Measurements from ENCODE around the gene NFASC.

NFASC gene

DNA sequence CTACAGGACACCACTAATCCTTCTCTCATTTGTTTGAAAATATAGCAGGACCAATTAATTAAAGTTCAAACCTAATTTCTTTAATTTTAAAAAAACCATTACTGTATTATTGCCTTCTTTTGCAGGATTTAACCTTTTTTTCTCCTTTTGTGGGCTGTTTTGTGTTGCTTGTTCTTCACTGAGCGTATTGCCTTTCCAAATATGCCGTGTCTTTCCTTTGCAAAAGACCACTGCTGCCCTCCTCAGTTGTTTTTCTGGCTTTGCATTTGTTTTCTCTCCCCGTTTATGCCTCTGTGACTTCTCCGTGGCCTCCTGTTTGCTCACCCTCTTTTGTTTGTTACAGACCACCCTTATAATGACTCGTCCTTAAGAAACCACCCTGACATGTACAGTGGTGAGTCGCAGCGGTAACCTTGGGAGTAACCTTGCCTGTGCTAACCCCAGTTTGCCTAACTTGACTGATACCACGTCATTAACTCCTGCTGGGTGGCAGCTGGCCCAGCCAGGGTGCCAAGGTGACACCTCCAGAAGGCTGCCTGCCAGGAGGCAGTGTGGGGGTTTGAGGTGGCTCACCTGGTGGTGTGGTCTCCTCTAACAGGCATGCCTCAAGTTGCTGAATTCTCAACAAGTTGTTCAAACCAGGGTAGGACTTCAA lies 91.2 kb downstream of the NFASC start:
- in situ Hi-C loops (cut with MboI; ENCODE audit: low pct_unique_long_range_greater_than_20kb, low sequenced_read_pairs, unreplicated experiment) = no loop called here
- no peak for DNase-seq (ENCODE audit: low spot score)
- no peak for TF ChIP-seq CTCF (IDR thresholded peaks at IDR 0.05; ENCODE audit: extremely low read depth, insufficient read depth, missing control alignments)

DNA sequence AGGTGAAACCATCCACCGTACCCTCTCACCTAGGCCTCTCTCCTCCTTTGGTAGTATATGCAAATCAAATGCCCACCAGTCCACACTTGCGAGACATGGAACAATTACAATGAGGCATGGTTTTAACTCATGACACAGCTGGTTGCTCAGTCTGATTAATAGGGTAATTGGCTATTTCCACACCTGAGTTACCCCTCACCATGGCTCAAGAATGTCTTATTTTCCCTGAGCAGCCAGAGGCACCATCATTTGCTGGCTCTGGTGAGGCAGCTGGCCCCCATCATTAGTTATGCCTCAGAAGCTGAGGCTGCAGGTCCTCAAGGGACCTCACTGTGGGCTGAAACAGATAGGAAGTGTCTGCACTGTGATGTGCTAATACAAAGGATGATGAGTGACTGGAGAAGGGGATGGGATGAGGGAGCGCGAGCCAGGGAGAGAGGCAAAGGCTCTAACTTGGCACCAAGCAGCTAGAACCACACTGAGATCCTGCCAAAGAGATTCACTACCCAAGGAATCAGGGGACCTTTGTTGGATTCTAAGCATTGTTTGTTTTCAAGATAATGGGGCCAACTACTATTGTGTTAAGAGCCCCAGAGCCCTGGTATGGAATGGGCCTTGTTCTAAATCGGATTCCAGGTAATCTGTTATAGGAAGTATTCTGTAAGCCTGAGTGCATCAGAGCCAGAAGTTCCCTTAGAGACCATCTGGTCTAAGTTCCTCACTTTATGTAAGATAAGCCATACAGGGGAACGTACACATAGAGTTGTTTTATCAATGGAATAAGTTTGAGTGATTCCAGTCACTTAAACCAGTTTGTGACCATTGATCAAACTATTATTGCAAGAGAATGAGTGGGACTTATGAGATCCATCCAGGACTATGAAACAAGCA lies 92.3 kb downstream of the NFASC start:
- peak; percentile 29 for DNase-seq (ENCODE audit: low spot score)
- in situ Hi-C loops (cut with MboI; ENCODE audit: low pct_unique_long_range_greater_than_20kb, low sequenced_read_pairs, unreplicated experiment) = no loop called here
- no peak for TF ChIP-seq CTCF (IDR thresholded peaks at IDR 0.05; ENCODE audit: extremely low read depth, insufficient read depth, missing control alignments)

- no peak for TF ChIP-seq CTCF (IDR thresholded peaks at IDR 0.05; ENCODE audit: extremely low read depth, insufficient read depth, missing control alignments)
- DNase-seq (ENCODE audit: low spot score) = no peak
- in situ Hi-C loops (cut with MboI; ENCODE audit: low pct_unique_long_range_greater_than_20kb, low sequenced_read_pairs, unreplicated experiment) = no loop called here
Measured at GRCh38 chr1:204967451-204967850, 96.8 kb downstream of the NFASC start.

DNA sequence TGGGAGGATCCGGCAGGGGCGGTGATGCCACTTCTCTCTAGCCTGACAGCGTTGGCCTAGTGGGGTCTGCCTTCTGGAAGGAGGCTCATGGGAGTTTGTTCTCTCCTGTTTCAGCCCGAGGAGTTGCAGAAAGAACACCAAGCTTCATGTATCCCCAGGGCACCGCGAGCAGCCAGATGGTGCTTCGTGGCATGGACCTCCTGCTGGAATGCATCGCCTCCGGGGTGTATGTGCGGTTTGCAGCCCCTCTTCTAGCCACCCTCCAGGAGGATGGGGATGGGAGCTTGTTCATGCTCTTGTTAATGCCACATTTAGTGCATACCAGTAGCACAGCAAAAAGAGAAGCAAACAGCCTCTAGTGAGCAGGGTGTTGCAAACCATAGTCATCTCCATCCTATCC lies 97.5 kb downstream of the NFASC start:
- no peak for DNase-seq (ENCODE audit: low spot score)
- in situ Hi-C loops (cut with MboI; ENCODE audit: low pct_unique_long_range_greater_than_20kb, low sequenced_read_pairs, unreplicated experiment) = no loop called here
- TF ChIP-seq CTCF (IDR thresholded peaks at IDR 0.05; ENCODE audit: extremely low read depth, insufficient read depth, missing control alignments) = no peak

GRCh38 chr1:204968951-204969350 lies 98.3 kb downstream of the NFASC start:
- in situ Hi-C loops (cut with MboI; ENCODE audit: low pct_unique_long_range_greater_than_20kb, low sequenced_read_pairs, unreplicated experiment) = no loop called here
- no peak for DNase-seq (ENCODE audit: low spot score)
- no peak for TF ChIP-seq CTCF (IDR thresholded peaks at IDR 0.05; ENCODE audit: extremely low read depth, insufficient read depth, missing control alignments)

GRCh38 chr1:204970937-204971336 lies 100.3 kb downstream of the NFASC start:
- in situ Hi-C loops (cut with MboI; ENCODE audit: low pct_unique_long_range_greater_than_20kb, low sequenced_read_pairs, unreplicated experiment) = no loop called here
- TF ChIP-seq CTCF (IDR thresholded peaks at IDR 0.05; ENCODE audit: extremely low read depth, insufficient read depth, missing control alignments) = no peak
- DNase-seq (ENCODE audit: low spot score) = no peak

Measured in GM13977 (cell line).